Measurements from ENCODE around the gene NSUN5. TPM values are rescaled to one million over a fixed set of nuclear protein-coding genes. Genes with fewer than 3 reads are reported as not detected.

The NSUN5 gene
- total RNA-seq (2021) (57.0 to 62.2 TPM (median 62.2 TPM) in 3 replicates), Bru-seq, nascent RNA (percentile 76 among the genes with signal in this experiment)
- long read RNA-seq, experiment 1, transcript NSUN5-201 (9 exons, 1,672 nt): minor isoform, 27 of 259 reads
- long read RNA-seq, experiment 1, transcript NSUN5-204 (10 exons, 1,663 nt): major isoform, 159 of 259 reads
- long read RNA-seq, experiment 1, transcript NSUN5-202 (10 exons, 1,602 nt): minor isoform, 15 of 259 reads
- long read RNA-seq, experiment 1, partial matches to known transcripts: 16 of 259 reads
- long read RNA-seq, experiment 1, other reads (novel, unspliced or antisense): 40 of 259 reads
- long read RNA-seq, experiment 2, transcript NSUN5-204 (10 exons, 1,663 nt): major isoform, 49 of 92 reads
- long read RNA-seq, experiment 2, transcript NSUN5-202 (10 exons, 1,602 nt): minor isoform, 6 of 92 reads
- long read RNA-seq, experiment 2, partial matches to known transcripts: 15 of 92 reads
- long read RNA-seq, experiment 2, other reads (novel, unspliced or antisense): 18 of 92 reads
- long read RNA-seq, experiment 3, transcript NSUN5-202 (10 exons, 1,602 nt): minor isoform, 9 of 178 reads
- long read RNA-seq, experiment 3, transcript NSUN5-204 (10 exons, 1,663 nt): major isoform, 105 of 178 reads
- long read RNA-seq, experiment 3, transcript NSUN5-201 (9 exons, 1,672 nt): minor isoform, 13 of 178 reads
- long read RNA-seq, experiment 3, partial matches to known transcripts: 22 of 178 reads
- long read RNA-seq, experiment 3, other reads (novel, unspliced or antisense): 29 of 178 reads

DNA sequence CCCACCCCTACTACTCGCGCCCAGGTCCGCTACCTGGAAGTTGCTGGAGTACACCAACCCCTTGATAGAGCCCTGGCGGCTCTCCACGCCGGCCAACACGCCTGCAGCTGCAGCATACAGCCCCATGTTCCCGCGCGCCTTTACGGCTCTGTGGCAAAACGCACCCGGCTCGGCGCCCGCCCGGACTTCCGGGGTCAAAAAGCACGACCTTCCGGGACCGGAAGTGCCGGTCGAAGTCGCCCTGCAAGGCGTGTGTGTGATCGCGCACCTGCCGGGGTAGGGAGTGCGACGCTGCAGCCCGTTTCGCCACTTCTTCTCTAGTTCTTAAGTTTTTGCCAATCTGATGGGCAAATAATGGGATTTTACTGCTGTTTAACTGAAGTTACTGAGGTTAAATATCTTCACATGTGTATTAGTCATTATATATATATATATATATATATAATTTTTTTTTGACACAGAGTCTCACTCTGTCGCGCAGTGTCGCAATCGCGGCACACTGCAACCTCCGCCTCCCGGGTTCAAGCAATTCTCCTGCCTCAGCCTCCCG, at the start of gene NSUN5:
NSUN5 (minus strand) TSS at position 162 of the 550 bp plus-strand sequence; CDS start at position 126, 36 bp downstream.
- POLR2A ChIA-PET: interaction anchor here (0.5 to 0.9 kb wide), 3 partner anchors 111 to 220 kb away, joined by 3 to 6 read pairs (median 3); no protein-coding TSS in a partner anchor
- ATAC-seq (peak; percentile 79), DNase-seq (ENCODE audit: low spot score) (peak; percentile 89)
- Mint-ChIP-seq H3K27me3 (ENCODE audit: low read depth) (peaks cover 16% of the 10 kb centered on the region), H3K36me3 (peaks cover 26% of the 10 kb centered on the region), H3K27ac (peak within 1 kb of the TSS; percentile 88), H3K4me3 (peak within 1 kb of the TSS; percentile 93), H3K9me3 (no peaks in the 10 kb centered on the region), H3K4me1 (peaks cover 8% of the 10 kb centered on the region)
- CTCF ChIA-PET: interaction anchor here (1.0 to 1.3 kb wide), 3 partner anchors 15 to 120 kb away, joined by 4 to 6 read pairs (median 5); no protein-coding TSS in a partner anchor
- TF ChIP-seq NFE2L1 (CRISPR knock-in tag; IDR thresholded peaks at IDR 0.05) (peak; percentile 92), GABPB1 (CRISPR knock-in tag; IDR thresholded peaks at IDR 0.05) (peak; percentile 80; the same call in 1 of the 2 replicates), ZNF232 (CRISPR knock-in tag; IDR thresholded peaks at IDR 0.05) (peak; percentile 96), ZNF263 (CRISPR knock-in tag; IDR thresholded peaks at IDR 0.05; ENCODE audit: low read depth) (0 out of 2 replicates have a peak, but pooled peaks have one; percentile 50), TEAD1 (CRISPR knock-in tag; IDR thresholded peaks at IDR 0.05) (peak; percentile 98), PRRX2 (CRISPR knock-in tag; IDR thresholded peaks at IDR 0.05) (no peak), ZBTB21 (CRISPR knock-in tag; IDR thresholded peaks at IDR 0.05; ENCODE audit: borderline replicate concordance) (peak; percentile 77; the same call in 1 of the 2 replicates), JUN (CRISPR knock-in tag; IDR thresholded peaks at IDR 0.05) (peak; percentile 95), SMAD3 (CRISPR knock-in tag; IDR thresholded peaks at IDR 0.05; ENCODE audit: borderline replicate concordance) (peak; percentile 91; the same call in 1 of the 2 replicates)
- TF ChIP-seq, protein P1, sequence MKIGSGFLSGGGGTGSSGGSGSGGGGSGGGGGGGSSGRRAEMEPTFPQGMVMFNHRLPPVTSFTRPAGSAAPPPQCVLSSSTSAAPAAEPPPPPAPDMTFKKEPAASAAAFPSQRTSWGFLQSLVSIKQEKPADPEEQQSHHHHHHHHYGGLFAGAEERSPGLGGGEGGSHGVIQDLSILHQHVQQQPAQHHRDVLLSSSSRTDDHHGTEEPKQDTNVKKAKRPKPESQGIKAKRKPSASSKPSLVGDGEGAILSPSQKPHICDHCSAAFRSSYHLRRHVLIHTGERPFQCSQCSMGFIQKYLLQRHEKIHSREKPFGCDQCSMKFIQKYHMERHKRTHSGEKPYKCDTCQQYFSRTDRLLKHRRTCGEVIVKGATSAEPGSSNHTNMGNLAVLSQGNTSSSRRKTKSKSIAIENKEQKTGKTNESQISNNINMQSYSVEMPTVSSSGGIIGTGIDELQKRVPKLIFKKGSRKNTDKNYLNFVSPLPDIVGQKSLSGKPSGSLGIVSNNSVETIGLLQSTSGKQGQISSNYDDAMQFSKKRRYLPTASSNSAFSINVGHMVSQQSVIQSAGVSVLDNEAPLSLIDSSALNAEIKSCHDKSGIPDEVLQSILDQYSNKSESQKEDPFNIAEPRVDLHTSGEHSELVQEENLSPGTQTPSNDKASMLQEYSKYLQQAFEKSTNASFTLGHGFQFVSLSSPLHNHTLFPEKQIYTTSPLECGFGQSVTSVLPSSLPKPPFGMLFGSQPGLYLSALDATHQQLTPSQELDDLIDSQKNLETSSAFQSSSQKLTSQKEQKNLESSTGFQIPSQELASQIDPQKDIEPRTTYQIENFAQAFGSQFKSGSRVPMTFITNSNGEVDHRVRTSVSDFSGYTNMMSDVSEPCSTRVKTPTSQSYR (CRISPR knock-in tag; IDR thresholded peaks at IDR 0.05): peak; percentile 90; the same call in 1 of the 2 replicates
- TF ChIP-seq, protein P2, sequence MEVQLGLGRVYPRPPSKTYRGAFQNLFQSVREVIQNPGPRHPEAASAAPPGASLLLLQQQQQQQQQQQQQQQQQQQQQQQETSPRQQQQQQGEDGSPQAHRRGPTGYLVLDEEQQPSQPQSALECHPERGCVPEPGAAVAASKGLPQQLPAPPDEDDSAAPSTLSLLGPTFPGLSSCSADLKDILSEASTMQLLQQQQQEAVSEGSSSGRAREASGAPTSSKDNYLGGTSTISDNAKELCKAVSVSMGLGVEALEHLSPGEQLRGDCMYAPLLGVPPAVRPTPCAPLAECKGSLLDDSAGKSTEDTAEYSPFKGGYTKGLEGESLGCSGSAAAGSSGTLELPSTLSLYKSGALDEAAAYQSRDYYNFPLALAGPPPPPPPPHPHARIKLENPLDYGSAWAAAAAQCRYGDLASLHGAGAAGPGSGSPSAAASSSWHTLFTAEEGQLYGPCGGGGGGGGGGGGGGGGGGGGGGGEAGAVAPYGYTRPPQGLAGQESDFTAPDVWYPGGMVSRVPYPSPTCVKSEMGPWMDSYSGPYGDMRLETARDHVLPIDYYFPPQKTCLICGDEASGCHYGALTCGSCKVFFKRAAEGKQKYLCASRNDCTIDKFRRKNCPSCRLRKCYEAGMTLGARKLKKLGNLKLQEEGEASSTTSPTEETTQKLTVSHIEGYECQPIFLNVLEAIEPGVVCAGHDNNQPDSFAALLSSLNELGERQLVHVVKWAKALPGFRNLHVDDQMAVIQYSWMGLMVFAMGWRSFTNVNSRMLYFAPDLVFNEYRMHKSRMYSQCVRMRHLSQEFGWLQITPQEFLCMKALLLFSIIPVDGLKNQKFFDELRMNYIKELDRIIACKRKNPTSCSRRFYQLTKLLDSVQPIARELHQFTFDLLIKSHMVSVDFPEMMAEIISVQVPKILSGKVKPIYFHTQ (CRISPR knock-in tag; IDR thresholded peaks at IDR 0.05): no peak
- TF ChIP-seq, protein P3, sequence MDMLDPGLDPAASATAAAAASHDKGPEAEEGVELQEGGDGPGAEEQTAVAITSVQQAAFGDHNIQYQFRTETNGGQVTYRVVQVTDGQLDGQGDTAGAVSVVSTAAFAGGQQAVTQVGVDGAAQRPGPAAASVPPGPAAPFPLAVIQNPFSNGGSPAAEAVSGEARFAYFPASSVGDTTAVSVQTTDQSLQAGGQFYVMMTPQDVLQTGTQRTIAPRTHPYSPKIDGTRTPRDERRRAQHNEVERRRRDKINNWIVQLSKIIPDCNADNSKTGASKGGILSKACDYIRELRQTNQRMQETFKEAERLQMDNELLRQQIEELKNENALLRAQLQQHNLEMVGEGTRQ (CRISPR knock-in tag; IDR thresholded peaks at IDR 0.05): no peak
- TF ChIP-seq, protein P4, sequence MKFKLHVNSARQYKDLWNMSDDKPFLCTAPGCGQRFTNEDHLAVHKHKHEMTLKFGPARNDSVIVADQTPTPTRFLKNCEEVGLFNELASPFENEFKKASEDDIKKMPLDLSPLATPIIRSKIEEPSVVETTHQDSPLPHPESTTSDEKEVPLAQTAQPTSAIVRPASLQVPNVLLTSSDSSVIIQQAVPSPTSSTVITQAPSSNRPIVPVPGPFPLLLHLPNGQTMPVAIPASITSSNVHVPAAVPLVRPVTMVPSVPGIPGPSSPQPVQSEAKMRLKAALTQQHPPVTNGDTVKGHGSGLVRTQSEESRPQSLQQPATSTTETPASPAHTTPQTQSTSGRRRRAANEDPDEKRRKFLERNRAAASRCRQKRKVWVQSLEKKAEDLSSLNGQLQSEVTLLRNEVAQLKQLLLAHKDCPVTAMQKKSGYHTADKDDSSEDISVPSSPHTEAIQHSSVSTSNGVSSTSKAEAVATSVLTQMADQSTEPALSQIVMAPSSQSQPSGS (CRISPR knock-in tag; IDR thresholded peaks at IDR 0.05; ENCODE audit: borderline replicate concordance, low read depth): peak; percentile 72; the same call in 1 of the 2 replicates
- TF ChIP-seq, protein P5, sequence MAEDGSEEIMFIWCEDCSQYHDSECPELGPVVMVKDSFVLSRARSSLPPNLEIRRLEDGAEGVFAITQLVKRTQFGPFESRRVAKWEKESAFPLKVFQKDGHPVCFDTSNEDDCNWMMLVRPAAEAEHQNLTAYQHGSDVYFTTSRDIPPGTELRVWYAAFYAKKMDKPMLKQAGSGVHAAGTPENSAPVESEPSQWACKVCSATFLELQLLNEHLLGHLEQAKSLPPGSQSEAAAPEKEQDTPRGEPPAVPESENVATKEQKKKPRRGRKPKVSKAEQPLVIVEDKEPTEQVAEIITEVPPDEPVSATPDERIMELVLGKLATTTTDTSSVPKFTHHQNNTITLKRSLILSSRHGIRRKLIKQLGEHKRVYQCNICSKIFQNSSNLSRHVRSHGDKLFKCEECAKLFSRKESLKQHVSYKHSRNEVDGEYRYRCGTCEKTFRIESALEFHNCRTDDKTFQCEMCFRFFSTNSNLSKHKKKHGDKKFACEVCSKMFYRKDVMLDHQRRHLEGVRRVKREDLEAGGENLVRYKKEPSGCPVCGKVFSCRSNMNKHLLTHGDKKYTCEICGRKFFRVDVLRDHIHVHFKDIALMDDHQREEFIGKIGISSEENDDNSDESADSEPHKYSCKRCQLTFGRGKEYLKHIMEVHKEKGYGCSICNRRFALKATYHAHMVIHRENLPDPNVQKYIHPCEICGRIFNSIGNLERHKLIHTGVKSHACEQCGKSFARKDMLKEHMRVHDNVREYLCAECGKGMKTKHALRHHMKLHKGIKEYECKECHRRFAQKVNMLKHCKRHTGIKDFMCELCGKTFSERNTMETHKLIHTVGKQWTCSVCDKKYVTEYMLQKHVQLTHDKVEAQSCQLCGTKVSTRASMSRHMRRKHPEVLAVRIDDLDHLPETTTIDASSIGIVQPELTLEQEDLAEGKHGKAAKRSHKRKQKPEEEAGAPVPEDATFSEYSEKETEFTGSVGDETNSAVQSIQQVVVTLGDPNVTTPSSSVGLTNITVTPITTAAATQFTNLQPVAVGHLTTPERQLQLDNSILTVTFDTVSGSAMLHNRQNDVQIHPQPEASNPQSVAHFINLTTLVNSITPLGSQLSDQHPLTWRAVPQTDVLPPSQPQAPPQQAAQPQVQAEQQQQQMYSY (CRISPR knock-in tag; IDR thresholded peaks at IDR 0.05): peak; percentile 37; the same call in 1 of the 2 replicates
- TF ChIP-seq, protein P6, sequence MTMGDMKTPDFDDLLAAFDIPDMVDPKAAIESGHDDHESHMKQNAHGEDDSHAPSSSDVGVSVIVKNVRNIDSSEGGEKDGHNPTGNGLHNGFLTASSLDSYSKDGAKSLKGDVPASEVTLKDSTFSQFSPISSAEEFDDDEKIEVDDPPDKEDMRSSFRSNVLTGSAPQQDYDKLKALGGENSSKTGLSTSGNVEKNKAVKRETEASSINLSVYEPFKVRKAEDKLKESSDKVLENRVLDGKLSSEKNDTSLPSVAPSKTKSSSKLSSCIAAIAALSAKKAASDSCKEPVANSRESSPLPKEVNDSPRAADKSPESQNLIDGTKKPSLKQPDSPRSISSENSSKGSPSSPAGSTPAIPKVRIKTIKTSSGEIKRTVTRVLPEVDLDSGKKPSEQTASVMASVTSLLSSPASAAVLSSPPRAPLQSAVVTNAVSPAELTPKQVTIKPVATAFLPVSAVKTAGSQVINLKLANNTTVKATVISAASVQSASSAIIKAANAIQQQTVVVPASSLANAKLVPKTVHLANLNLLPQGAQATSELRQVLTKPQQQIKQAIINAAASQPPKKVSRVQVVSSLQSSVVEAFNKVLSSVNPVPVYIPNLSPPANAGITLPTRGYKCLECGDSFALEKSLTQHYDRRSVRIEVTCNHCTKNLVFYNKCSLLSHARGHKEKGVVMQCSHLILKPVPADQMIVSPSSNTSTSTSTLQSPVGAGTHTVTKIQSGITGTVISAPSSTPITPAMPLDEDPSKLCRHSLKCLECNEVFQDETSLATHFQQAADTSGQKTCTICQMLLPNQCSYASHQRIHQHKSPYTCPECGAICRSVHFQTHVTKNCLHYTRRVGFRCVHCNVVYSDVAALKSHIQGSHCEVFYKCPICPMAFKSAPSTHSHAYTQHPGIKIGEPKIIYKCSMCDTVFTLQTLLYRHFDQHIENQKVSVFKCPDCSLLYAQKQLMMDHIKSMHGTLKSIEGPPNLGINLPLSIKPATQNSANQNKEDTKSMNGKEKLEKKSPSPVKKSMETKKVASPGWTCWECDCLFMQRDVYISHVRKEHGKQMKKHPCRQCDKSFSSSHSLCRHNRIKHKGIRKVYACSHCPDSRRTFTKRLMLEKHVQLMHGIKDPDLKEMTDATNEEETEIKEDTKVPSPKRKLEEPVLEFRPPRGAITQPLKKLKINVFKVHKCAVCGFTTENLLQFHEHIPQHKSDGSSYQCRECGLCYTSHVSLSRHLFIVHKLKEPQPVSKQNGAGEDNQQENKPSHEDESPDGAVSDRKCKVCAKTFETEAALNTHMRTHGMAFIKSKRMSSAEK (CRISPR knock-in tag; IDR thresholded peaks at IDR 0.05; ENCODE audit: borderline replicate concordance): no peak
- TF ChIP-seq, protein P7, sequence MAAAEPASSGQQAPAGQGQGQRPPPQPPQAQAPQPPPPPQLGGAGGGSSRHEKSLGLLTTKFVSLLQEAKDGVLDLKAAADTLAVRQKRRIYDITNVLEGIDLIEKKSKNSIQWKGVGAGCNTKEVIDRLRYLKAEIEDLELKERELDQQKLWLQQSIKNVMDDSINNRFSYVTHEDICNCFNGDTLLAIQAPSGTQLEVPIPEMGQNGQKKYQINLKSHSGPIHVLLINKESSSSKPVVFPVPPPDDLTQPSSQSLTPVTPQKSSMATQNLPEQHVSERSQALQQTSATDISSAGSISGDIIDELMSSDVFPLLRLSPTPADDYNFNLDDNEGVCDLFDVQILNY (CRISPR knock-in tag; IDR thresholded peaks at IDR 0.05): peak; percentile 80
